CD4-positive, alpha-beta T cell treated with Interferon alpha-2 for 1 hour (primary cell): ENCODE data around the gene TAL1.
A peak's percentile ranks its signal among the peaks of the same experiment; 100 is the strongest.

Experiments used
- DNase-seq, 2 donors: peaks; one replicate each; pipeline ENCODE4 v3.0.0-alpha.2; 2020 to 2022

The TAL1 gene

DNA sequence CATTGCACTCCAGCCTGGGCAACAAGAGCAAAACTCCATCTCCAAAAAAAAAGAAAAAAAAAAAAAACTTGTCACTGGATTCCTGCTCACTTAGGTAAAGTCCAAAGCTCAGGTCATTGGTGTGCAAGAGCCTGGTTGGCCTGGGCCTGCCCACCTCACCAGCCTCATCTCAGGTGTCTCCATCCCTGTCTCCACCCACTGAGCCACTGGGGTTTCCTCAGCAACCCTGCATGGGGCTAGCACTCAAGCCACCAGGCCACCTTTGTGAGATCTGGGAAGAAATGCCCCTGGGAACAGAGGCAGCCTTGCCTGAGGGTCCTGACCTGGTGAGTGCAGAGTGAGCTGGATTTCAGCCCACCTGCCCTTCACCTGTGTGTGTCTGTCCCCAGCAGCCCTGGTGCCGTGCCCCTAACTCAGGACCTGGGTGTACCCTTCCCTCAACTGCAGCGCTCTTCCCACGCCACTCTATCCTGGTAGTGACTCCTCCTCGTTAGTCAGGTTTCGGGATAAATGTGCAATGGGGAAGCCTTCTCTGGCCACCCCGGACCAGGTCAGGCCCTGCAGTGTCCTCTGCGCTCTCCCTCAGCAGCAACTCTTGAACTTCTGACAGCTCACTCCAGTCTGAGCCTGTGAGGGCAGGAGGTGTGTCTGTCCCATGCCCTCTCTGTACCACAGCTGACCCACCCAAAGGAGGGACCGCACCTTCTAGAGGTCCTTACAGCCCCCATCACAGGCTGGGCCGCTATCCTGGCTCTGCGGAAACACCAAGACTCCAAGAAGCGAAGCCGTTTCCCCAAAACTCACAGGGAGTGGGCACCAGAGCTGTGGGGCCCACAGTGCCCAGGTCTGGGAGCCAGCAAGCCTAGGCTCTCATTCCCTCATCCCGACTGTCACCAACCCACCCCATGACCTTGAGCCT, 45.5 kb downstream of the TAL1 start:
- DNase-seq = no peak

GRCh38 chr1:47184822-47185677, 47.0 kb downstream of the TAL1 start:
- no peak for DNase-seq

- no peak for DNase-seq
Observed at GRCh38 chr1:47184090-47184821, 47.8 kb downstream of the TAL1 start.

GRCh38 chr1:47183308-47184089, 48.5 kb downstream of the TAL1 start:
- no peak for DNase-seq

- DNase-seq = no peak
Observed at GRCh38 chr1:47182676-47183235, 49.3 kb downstream of the TAL1 start.

DNA sequence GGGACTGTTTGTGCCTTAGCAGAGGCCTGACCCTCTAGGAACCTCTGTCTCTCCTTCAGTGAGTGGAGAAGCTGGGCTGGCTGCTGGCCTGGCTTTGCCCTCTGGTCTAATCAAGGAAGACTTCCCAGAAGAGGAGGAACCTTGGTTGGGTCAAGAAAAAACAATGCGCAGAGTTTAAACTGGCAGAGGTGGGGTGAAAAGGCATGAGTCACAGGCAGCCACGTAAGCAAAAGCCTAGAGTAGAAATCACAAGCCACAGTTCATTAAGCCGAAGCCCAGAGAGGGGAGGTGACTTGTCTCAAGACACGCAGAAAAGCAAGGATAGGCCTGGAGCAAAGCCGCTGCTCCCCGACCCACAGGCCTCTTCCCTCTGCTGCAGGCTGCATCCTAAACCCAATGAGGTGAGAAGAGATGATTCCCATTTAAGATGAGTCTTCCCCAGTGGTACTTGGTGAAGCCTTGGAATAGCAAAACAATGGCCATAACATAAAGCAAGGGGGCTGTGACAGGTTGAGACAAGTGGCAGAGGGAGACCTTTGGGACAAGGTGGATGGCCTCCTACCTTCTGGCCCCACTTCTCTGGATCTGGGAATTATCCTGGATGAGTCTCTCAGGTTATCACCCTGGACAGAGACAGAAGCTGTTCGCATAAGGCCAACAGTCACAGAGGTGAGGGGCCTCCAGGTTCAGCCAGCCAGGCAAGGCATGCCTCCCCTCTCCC, 49.9 kb downstream of the TAL1 start:
- DNase-seq = no peak

DNA sequence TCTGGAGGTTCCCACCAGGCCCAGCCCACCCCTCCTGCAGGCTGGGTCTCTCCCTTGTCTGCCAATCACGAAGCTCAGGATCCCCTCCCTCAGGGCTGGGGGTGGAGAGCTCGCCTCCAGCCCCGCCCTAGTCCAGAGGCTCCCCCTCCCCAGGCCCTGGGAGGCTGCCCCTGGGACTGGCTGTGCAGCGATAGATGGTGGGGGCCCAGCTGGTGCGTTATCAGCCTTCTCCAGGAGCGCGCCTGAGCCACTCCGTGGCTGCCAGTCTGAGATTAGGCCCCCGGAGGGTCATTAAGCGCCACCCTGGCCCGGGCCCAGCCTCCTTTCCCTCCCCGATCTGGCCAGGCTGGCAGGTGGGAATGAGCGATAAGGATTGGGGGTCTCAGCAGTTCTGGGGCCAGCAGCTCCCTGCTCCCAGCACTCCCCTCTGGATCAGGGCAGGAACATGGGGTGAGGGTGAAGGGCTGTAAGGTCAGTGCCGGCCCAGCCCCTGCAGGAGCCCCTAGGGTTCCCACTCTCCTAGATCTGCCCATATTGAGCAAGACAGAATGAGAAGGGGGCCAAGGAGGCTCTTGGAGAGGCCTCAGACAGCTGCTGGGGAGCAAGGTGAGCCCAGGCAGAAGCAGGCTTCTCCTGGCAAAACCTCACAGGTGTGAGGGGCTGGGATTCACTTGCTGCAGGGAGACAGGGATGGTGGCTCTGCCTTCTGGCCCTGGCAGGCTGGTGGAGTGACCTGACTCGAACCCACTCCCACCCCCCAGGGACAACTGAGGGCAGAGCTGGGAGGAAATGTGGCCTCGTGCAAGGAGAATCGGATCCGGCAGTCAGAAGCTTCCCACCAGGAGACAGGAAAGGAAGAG, 50.7 kb downstream of the TAL1 start:
- no peak for DNase-seq

- DNase-seq = no peak
Observed at GRCh38 chr1:47180603-47181094, 51.4 kb downstream of the TAL1 start.

- DNase-seq = no peak
Observed at GRCh38 chr1:47179988-47180563, 51.9 kb downstream of the TAL1 start.

DNA sequence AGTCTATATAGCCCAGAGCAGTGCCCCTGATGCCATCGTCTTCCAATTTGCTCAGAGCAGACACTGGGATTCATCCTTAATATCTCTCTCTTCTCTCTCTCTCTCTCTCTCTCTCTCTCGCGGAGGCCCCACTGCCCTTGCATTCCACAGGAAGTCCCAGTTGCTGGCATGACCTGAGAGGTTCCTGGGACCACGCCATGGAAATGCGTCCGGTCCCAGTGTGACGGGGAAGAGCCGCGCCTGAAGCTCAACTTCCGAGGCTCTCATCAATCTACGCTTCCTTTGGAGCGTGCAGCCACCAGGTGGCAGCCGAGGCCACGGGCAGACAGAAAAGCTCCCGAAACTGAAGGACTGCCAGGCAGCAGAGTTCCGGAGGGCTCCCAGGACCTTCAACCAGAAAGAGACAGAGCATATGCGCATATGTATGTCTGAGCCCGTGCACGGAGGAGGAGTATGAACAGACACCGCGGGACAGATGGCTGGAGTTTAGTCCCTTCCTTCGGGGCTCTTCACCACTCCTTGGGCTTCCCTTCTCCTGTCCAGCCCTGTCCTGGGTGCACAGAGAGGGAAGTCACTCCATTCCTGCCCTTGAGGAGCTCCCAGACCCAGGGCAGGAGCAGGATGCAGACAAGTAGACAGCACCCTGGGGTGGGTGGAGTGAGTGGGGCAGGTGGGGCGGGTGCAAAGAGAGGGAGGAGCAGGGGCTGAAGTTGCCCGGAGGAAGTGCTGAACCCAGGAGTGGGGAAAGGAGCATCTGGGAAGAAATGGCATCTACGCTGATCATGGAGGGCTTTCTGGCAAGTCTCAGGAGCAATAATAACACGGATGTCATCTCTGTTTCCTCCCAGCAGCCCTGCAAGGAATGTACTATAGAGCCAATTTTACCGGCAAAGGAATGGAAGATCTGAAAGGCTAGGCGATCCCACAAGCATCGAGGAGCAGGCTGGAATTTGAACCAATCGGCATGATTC, 52.7 kb downstream of the TAL1 start:
- peak; percentile 59 to 71 for DNase-seq

GRCh38 chr1:47178654-47179016, 53.4 kb downstream of the TAL1 start:
- no peak for DNase-seq

DNA sequence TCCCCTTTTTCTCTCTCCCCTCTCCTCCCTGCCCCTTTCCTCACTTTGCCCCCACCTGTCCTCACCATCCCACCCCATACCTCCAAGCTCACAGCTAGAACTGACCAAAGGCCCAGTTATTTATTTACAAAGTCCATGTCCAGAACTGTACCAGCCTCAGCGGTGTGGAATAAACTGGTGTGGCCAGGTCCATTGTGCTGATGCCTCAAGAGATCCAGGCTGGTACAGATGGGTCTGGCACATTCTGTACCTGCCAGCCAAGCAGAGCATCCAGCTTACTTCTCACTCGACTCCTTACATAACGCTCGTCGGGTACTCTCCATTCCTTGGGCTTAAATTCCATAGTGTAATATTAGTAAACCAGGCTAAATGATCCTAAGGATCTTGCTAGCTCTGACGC, 54.0 kb downstream of the TAL1 start:
- no peak for DNase-seq

DNA sequence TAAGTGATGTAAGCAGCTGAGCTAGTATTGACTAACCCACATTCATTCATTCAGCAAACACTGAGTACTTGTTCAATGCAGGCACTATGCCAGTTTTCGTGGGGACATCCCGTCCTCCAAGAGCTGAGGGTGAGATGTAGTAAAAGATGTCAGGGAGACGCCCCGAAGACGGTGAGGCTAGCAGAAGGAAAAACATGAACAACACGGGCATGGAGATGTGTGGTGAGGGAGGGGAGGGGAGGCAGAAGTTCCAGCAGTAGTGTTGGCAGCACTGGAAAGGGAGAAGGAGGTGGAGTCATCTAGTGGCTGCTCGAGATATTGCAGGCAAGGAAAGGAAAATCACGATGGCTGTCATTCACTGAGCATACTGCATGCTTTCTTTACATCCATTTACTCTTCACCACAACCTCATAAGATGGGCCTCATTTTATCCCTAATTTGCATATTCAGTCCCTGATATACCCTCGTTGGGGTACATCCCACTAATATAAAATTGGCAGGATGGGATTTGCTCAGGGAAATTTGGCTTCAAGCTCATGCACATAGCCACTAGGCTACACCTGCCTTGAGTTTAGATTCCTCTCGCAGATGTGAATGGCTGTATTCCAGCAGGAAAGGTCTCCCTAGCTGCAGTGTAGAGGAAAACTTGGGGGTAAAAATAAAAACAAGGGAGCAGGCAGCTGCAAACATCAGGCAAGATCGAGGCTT, 56.6 kb downstream of the TAL1 start:
- DNase-seq = peak; percentile 39 to 45

DNA sequence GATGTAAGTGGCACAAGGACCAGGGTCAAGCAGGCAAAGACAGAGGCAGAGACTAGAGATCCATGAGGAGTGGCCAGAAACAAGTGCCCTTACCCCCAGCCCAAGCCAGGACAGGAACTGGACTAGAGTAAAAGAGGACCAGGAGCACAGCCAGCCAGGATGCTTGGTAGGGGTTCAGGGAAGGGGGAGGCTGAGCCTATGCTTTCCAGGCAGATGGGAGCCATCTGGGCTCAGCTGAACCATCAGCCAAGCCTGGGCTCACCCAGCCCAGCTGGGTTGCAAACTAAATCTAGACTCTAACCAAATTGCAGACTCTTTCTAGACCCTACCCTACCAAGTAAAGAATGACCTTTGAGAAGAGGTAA, 57.4 kb downstream of the TAL1 start:
- DNase-seq = no peak

GRCh38 chr1:47172782-47173181, 59.2 kb downstream of the TAL1 start:
- no peak for DNase-seq
